K562 (cell line): ENCODE data around the gene EIF3J. TPM values are rescaled to one million over a fixed set of nuclear protein-coding genes. Genes with fewer than 3 reads are reported as not detected.

Source experiments
- ATAC-seq: fragments of 200-7000 bp; cut with Tn5 transposase; 3 replicates; pipeline ENCODE4 v1.9.1; 2020; ENCODE audit warnings: moderate library complexity
- BruUV-seq: library from RNA; stranded (reverse); fragments of 400-500 nt; replicated peaks from 2 replicates; lab custom pipeline; 2021; lab: Mats Ljungman, UMichigan
- CTCF ChIA-PET: fragments of 300-600 bp; formaldehyde crosslinking; extraction: SDS; loops from one replicate; lab custom pipeline; 2021; ENCODE audit warnings: low intra/inter-chr PET ratio; lab: Yijun Ruan, JAX
- POLR2A ChIA-PET: fragments of 300-600, 350-650 bp; sonication (Branson Sonifier 250); formaldehyde crosslinking; extraction: SDS; loops from one replicate; lab custom pipeline; 2021; ENCODE audit warnings: antibody characterized with exemption, inconsistent platforms; lab: Yijun Ruan, JAX
- DNase-seq, 4 experiments: peaks; one replicate each; pipeline versions ENCODE4 v3.0.0 to v3.0.0-alpha.2; 2011 to 2018; ENCODE audit warnings: low spot score in 3 of 4, mixed read lengths in 3 of 4; ENCODE audit errors: extremely low read depth in 1 of 4
- FAIRE-seq: peaks from 2 replicates; lab custom pipeline; 2011; peaks lifted over from hg19 to GRCh38; lab: Jason Lieb, UNC
- H2AFZ ChIP-seq: 2 replicates; pipeline ENCODE4 v1.6.0; 2011; ENCODE audit warnings: low read depth, low read length, control low read depth, inconsistent platforms
- H3K27ac ChIP-seq: fragments of 200-600 bp; 3 replicates; pipeline ENCODE4 v1.8.0; 2011; ENCODE audit warnings: low read depth, mild to moderate bottlenecking, control low read depth, inconsistent platforms, low read length, moderate library complexity, mixed read lengths; ENCODE audit errors: extremely low read depth
- H3K27me3 ChIP-seq, 2 experiments: fragments of 300-600 bp in 1 of 2; 2 replicates in 1 of 2; 3 replicates in 1 of 2; pipeline versions ENCODE4 v1.6.0 to v1.8.0; 2011; ENCODE audit warnings: inconsistent platforms in 2 of 2, low read length in 2 of 2, mild to moderate bottlenecking in 1 of 2, mixed read lengths in 1 of 2, moderate library complexity in 1 of 2; ENCODE audit not compliant: control insufficient read depth in 2 of 2, insufficient read depth in 2 of 2
- H3K36me3 ChIP-seq: fragments of 300-600 bp; 3 replicates; pipeline ENCODE4 v1.8.0; 2011; ENCODE audit warnings: mild to moderate bottlenecking, low read length, inconsistent platforms; ENCODE audit not compliant: control insufficient read depth, insufficient read depth
- H3K4me1 ChIP-seq, 2 experiments: fragments of 200-600 bp in 1 of 2; replicated peaks in 1 of 2; 2 replicates in 1 of 2; 3 replicates in 1 of 2; pipeline versions ENCODE4 v1.5.1 to v1.8.0; 2011; ENCODE audit warnings: inconsistent platforms in 2 of 2, low read length in 2 of 2, mild to moderate bottlenecking in 1 of 2, mixed read lengths in 1 of 2, moderate library complexity in 1 of 2; ENCODE audit not compliant: control insufficient read depth in 2 of 2, insufficient read depth in 2 of 2
- H3K4me2 ChIP-seq: 2 replicates; pipeline ENCODE4 v1.6.1; 2011; ENCODE audit warnings: low read length, control low read depth, inconsistent platforms, mixed read lengths; ENCODE audit not compliant: insufficient read depth
- H3K4me3 ChIP-seq: fragments of 200-600 bp; sonication (generic), shearing (Covaris generic); 2 replicates; pipeline ENCODE4 v1.5.1; 2016; ENCODE audit warnings: control low read depth, inconsistent platforms
- H3K79me2 ChIP-seq: fragments of 200-600 bp; 3 replicates; pipeline ENCODE4 v1.8.0; 2011; ENCODE audit warnings: low read length, inconsistent platforms; ENCODE audit not compliant: control insufficient read depth, insufficient read depth
- H3K9ac ChIP-seq, 2 experiments: 2 replicates each; pipeline versions ENCODE4 v1.6.0 to v1.6.1; 2011; ENCODE audit warnings: low read depth in 2 of 2, low read length in 2 of 2, control low read depth in 1 of 2, inconsistent platforms in 1 of 2, mild to moderate bottlenecking in 1 of 2, mixed read lengths in 1 of 2; ENCODE audit not compliant: insufficient read depth in 1 of 2
- H3K9me1 ChIP-seq: one replicate; pipeline ENCODE4 v1.6.0; 2011; ENCODE audit warnings: inconsistent platforms, mild to moderate bottlenecking, low read length, moderate library complexity; ENCODE audit not compliant: control insufficient read depth, insufficient read depth
- H3K9me3 ChIP-seq: replicated peaks from 2 replicates; pipeline ENCODE4 v1.5.1; 2011; ENCODE audit warnings: low read depth, low read length, inconsistent platforms; ENCODE audit not compliant: control insufficient read depth, insufficient read depth
- H4K20me1 ChIP-seq: replicated peaks from 2 replicates; pipeline ENCODE4 v1.6.1; 2011; ENCODE audit warnings: low read length, inconsistent platforms, mixed read lengths; ENCODE audit not compliant: control insufficient read depth, insufficient read depth
- GABPB2 ChIP-seq: fragments of 250-450 bp; sonication (Bioruptor Pico); conservative IDR thresholded peaks from 2 replicates; pipeline ENCODE4 v1.5.1; 2021; ENCODE audit warnings: mild to moderate bottlenecking
- JUN ChIP-seq, 2 experiments: sonication (generic) in 1 of 2; formaldehyde crosslinking in 1 of 2; IDR thresholded peaks; 2 replicates each; pipeline versions ENCODE4 v1.6.1 to v1.8.0; 2012 to 2022; ENCODE audit warnings: borderline replicate concordance in 2 of 2, mild to moderate bottlenecking in 2 of 2, improper control_type of control experiment in 1 of 2, low read depth in 1 of 2, low read length in 1 of 2, missing genetic modification reagents in 1 of 2
- MCM5 ChIP-seq: fragments of 450-650 bp; IDR thresholded peaks from 2 replicates; pipeline ENCODE4 v1.6.1; 2016; ENCODE audit warnings: low read depth
- PHF20 ChIP-seq: fragments of 450-650 bp; IDR thresholded peaks from 2 replicates; pipeline ENCODE4 v1.6.1; 2018; ENCODE audit not compliant: partially characterized antibody
- RBM17 ChIP-seq: fragments of 200-400 bp; formaldehyde crosslinking; IDR thresholded peaks from 2 replicates; pipeline ENCODE4 v1.6.1; 2017; ENCODE audit warnings: low read depth, mild to moderate bottlenecking, low read length, borderline replicate concordance
- RNF2 ChIP-seq: sonication (generic); IDR thresholded peaks from 2 replicates; pipeline ENCODE4 v1.6.1; 2016
- SMC3 ChIP-seq: conservative IDR thresholded peaks from 2 replicates; pipeline ENCODE4 v1.6.1; 2011; ENCODE audit warnings: low read depth, low read length, improper control_type of control experiment; ENCODE audit not compliant: insufficient read depth
- ZFP36 ChIP-seq: fragments of 150-350 bp; IDR thresholded peaks from 2 replicates; pipeline ENCODE4 v1.6.1; 2018; ENCODE audit warnings: low read length, low read depth; ENCODE audit not compliant: partially characterized antibody
- ZNF121 ChIP-seq: sonication (generic); formaldehyde crosslinking; conservative IDR thresholded peaks from 2 replicates; pipeline ENCODE4 v1.8.0; 2022; ENCODE audit warnings: missing genetic modification reagents
- ZNF143 ChIP-seq: sonication (generic); formaldehyde crosslinking; IDR thresholded peaks from 2 replicates; pipeline ENCODE4 v1.9.0; 2022; ENCODE audit warnings: mild to moderate bottlenecking, missing genetic modification reagents
- ZNF165 ChIP-seq: fragments of 250-450 bp; sonication (Bioruptor Pico); IDR thresholded peaks from 2 replicates; pipeline ENCODE4 v1.4.0; 2020; ENCODE audit warnings: borderline replicate concordance
- ZNF311 ChIP-seq: fragments of 250-450 bp; sonication (Bioruptor Pico); IDR thresholded peaks from 2 replicates; pipeline ENCODE4 v1.4.0; 2020; ENCODE audit warnings: mild to moderate bottlenecking, moderate library complexity
- WGBS: fragments of 100-300 bp; shearing (Covaris generic); methylation state at CpG from one replicate; pipeline ENCODE4 v1.1.6; 2016; ENCODE audit warnings: low coverage, mixed read lengths; ENCODE audit not compliant: insufficient coverage; ENCODE audit errors: missing lambda C conversion rate; 5-methylcytosine and 5-hydroxymethylcytosine counted together
- in situ Hi-C: fragments of 300-500 bp; cut with MboI; formaldehyde crosslinking; loops from 4 replicates; pipeline ENCODE4 v1.15.0; 2018; ENCODE audit warnings: inconsistent platforms, mixed read lengths
- intact Hi-C: fragments of 100-400 bp; cut with micrococcal nuclease; formaldehyde crosslinking; loops from 2 replicates; pipeline ENCODE4 v1.14.2; 2022
- polyA plus RNA-seq, 8 experiments: library from polyadenylated mRNA; depleted of rRNA in 4 of 8; stranded (reverse) in 5 of 8; unstranded in 3 of 8; fragments of >200 nt; fragmentation: Nextera tagmentation in 2 of 8; fragmentation: Illumina TruSeq in 1 of 8; extraction: Ambion mirVana in 2 of 8; extraction: Trizol in 1 of 8; gene quantifications; 2 replicates each; pipeline versions ENCODE4 v1.2.1 to v1.2.3, GENCODE V29; 2011 to 2014; ENCODE audit warnings: inconsistent platforms in 1 of 8, missing spikeins in 1 of 8
- total RNA-seq, 7 experiments: library from RNA; depleted of rRNA in 6 of 7; stranded (reverse); fragments of >200 nt in 6 of 7; fragmentation: Illumina TruSeq in 2 of 7; extraction: Trizol in 2 of 7; gene quantifications; 2 replicates each; pipeline versions ENCODE4 v1.2.1 to v1.2.3, GENCODE V29; 2011 to 2021; ENCODE audit warnings: low replicate concordance in 1 of 7
- TF ChIP-seq, protein P1 (sequence below), 2 experiments: fragments of 450-650 bp; conservative IDR thresholded peaks; 2 replicates each; pipeline ENCODE4 v1.6.1; 2017; ENCODE audit warnings: mild to moderate bottlenecking in 2 of 2, moderate library complexity in 2 of 2
- TF ChIP-seq, protein P2 (sequence below), 3 experiments: fragments of 200-800 bp in 1 of 3; sonication (Bioruptor generic) in 1 of 3; sonication (generic) in 1 of 3; formaldehyde crosslinking in 1 of 3; IDR thresholded peaks; 2 replicates each; pipeline versions ENCODE4 v1.6.1 to v1.8.0; 2016 to 2022; ENCODE audit warnings: mild to moderate bottlenecking in 2 of 3, missing compliant biosample characterization in 2 of 3, missing genetic modification characterization in 2 of 3, missing genetic modification reagents in 1 of 3
- TF ChIP-seq, protein P3 (sequence below): fragments of 250-450 bp; sonication (Bioruptor Pico); IDR thresholded peaks from 2 replicates; pipeline ENCODE4 v1.9.0; 2021; ENCODE audit warnings: mild to moderate bottlenecking

The EIF3J gene
- total and polyA plus RNA-seq, 9 of the 15 experiments (the other 6 are each of a cell fraction or from before 2014, with no cell fraction given) = 44.2 to 217 (median 151) TPM

DNA sequence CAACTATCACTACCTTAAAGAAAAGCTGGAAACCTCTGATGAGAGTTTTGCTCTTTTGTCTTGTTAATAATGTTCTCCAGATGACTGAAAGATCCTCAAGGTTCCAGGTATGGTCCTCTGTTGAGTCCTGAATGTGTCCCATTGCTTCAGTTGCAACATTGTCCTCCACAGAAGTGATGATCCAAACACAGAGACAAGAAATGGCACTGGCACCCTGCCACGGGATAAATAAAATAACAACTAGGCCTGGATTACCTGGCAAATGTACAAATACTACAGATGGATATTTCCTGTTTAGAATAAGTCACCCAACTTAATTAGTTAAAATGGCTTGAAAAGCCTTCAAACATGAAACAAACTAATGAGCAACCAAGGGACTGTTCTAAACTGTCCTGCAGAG lies 58.3 kb downstream of the EIF3J start:
- no peak overlapping the region for H3K4me2 ChIP-seq
- no peak overlapping the region for H3K9ac ChIP-seq
- DNase-seq (no peak), ATAC-seq (no peak), FAIRE-seq (no peak)
- WGBS = 100% methylated on average over 1 of the region's 1 CpG
- H3K4me1 ChIP-seq = peaks cover 0 to 13% of the 10 kb centered on the region in 2 experiments; a peak in 3 of 5 replicates
- no peaks in the 10 kb centered on the region for H3K79me2 ChIP-seq
- no peaks in the 10 kb centered on the region for H3K9me1 ChIP-seq
- H3K27me3 ChIP-seq = no peaks in the 10 kb centered on the region
- no TSS peak for BruUV-seq
- in situ Hi-C loops (loop anchor here (10.0 kb wide), 1 partner anchor 330 kb away; no protein-coding TSS in a partner anchor), intact Hi-C loops (no loop called here)
- no peak for TF ChIP-seq ZNF143 (CRISPR knock-in tag)
- TF ChIP-seq ZNF311 = no peak
- no peak for TF ChIP-seq MCM5
- no peak for TF ChIP-seq PHF20
- TF ChIP-seq, protein P1, sequence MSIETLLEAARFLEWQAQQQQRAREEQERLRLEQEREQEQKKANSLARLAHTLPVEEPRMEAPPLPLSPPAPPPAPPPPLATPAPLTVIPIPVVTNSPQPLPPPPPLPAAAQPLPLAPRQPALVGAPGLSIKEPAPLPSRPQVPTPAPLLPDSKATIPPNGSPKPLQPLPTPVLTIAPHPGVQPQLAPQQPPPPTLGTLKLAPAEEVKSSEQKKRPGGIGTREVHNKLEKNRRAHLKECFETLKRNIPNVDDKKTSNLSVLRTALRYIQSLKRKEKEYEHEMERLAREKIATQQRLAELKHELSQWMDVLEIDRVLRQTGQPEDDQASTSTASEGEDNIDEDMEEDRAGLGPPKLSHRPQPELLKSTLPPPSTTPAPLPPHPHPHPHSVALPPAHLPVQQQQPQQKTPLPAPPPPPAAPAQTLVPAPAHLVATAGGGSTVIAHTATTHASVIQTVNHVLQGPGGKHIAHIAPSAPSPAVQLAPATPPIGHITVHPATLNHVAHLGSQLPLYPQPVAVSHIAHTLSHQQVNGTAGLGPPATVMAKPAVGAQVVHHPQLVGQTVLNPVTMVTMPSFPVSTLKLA (conservative IDR thresholded peaks at IDR 0.05) = no peak
- TF ChIP-seq, protein P2, sequence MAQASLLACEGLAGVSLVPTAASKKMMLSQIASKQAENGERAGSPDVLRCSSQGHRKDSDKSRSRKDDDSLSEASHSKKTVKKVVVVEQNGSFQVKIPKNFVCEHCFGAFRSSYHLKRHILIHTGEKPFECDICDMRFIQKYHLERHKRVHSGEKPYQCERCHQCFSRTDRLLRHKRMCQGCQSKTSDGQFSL (CRISPR knock-in tag; IDR thresholded peaks at IDR 0.05) = no peak
- TF ChIP-seq, protein P2 (tag; IDR thresholded peaks at IDR 0.05) = no peak
- no peak for TF ChIP-seq ZNF165
- TF ChIP-seq ZFP36 = no peak
- TF ChIP-seq ZNF121 = no peak
- no peak for TF ChIP-seq SMC3
- no peak for TF ChIP-seq JUN (IDR thresholded peaks at IDR 0.05; ENCODE audit: borderline replicate concordance, low read depth, low read length)
- no peak for TF ChIP-seq JUN (CRISPR knock-in tag; IDR thresholded peaks at IDR 0.05; ENCODE audit: borderline replicate concordance)
- TF ChIP-seq, protein P3, sequence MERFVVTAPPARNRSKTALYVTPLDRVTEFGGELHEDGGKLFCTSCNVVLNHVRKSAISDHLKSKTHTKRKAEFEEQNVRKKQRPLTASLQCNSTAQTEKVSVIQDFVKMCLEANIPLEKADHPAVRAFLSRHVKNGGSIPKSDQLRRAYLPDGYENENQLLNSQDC (CRISPR knock-in tag) = no peak
- no peak for TF ChIP-seq RBM17
- TF ChIP-seq GABPB2 (CRISPR knock-in tag) = no peak
- no peak for TF ChIP-seq RNF2
- peaks cover 3% of the 10 kb centered on the region; the same call in 1 of the 2 replicates for H4K20me1 ChIP-seq
- no peak overlapping the region for H2AFZ ChIP-seq
- POLR2A ChIA-PET = interaction anchor here (0.7 to 0.9 kb wide), 2 partner anchors 44 to 301 kb away, joined by 3 to 4 read pairs; no protein-coding TSS in a partner anchor
- H3K9me3 ChIP-seq = no peaks in the 10 kb centered on the region
- CTCF ChIA-PET = no interaction called here
- no peak overlapping the region for H3K27ac ChIP-seq
- peaks cover 79% of the 10 kb centered on the region; the same call in 2 of the 3 replicates for H3K36me3 ChIP-seq
- H3K4me3 ChIP-seq = no peak overlapping the region
